D721Med (cell line): Measurements from ENCODE around the gene FHL2.

Source experiments
- DNase-seq: peaks from one replicate; pipeline ENCODE4 v3.0.0; 2011; ENCODE audit warnings: low spot score; ENCODE audit not compliant: insufficient read length
- FAIRE-seq: peaks from 2 replicates; lab custom pipeline; 2011; peaks lifted over from hg19 to GRCh38; lab: Jason Lieb, UNC
- CTCF ChIP-seq: IDR thresholded peaks from 2 replicates; pipeline ENCODE4 v1.5.1; 2012; ENCODE audit warnings: mild to moderate bottlenecking, control low read depth; ENCODE audit not compliant: insufficient read depth; ENCODE audit errors: missing control alignments

FHL2 gene

DNA sequence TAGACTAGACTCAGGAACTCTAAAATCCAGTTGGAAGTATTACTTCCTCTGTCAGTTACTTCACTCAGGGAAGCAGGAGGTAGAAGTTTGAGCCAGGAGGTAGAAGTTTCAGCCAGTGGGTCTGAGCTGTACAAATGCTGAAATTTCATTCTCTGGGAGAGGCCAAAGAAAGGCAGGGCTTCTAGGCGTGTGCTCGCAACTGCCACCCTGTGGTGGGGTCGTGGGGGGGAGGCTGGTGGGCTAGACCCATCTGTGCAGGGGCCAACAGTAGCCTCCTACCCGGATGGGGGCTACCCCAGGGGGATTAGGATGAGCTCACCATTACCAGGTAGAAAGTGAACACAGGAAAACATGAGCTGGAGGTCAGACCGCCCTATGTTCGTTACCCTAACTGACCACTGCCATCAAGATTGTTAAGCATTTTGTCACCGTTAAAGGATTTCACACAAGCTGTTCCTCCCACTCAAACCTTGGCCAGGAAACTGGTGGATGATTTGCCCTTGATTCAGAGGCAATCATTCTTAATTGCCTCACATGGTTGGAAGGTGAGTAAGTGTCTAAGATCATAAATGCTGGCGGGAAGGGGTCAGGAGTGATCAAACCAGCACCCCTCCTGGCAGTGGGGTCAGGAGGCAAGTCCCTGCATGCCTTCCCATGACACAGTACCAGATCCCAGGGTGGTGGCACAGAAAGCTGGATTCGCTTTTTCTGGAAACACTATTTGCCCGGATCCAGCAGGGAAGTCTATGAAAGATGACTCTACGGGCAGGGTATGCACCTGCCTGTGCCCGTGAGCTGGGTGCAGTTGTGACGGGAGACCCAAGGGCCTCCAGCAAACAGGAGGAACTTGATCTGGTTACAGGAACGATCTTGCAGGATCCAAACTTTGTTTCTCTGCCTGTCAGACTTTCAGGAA is 5.2 kb upstream of the FHL2 start:
- FAIRE-seq (no peak), DNase-seq (no peak)
- no peak for TF ChIP-seq CTCF

DNA sequence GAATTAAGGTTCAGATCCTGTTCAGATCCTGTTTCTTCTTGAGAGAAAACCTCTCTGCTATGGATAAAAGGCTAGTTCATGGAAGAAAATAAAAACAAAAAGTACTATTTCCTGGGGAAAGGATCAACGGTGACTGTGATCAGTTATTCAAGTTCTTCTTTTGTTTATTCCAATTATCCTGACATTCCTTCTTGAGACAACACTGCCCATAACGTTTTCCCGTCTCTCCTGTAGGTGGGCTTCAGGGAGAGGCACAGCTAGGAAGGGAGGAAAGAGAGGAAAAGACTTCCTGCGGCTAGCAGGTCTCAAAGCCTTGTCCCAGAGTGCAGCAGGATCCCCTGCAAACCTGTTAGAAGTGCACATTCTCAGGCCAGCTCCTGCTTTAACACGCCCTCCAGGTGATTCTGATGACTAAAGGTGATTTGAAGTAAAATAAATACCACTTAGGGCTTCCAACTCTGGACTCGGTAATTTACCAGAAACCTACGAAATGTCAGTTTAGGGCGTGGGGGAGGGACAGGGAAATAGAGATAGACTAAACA is 4.5 kb upstream of the FHL2 start:
- no peak for TF ChIP-seq CTCF
- FAIRE-seq (no peak), DNase-seq (no peak)

- TF ChIP-seq CTCF, result no peak
- DNase-seq, result no peak
- FAIRE-seq, result no peak
Observed at GRCh38 chr2:105402809-105403208, 4.0 kb upstream of the FHL2 start.

- no peak for TF ChIP-seq CTCF
- DNase-seq, result no peak
- no peak for FAIRE-seq
Observed at GRCh38 chr2:105401867-105402266, 3.0 kb upstream of the FHL2 start.

DNA sequence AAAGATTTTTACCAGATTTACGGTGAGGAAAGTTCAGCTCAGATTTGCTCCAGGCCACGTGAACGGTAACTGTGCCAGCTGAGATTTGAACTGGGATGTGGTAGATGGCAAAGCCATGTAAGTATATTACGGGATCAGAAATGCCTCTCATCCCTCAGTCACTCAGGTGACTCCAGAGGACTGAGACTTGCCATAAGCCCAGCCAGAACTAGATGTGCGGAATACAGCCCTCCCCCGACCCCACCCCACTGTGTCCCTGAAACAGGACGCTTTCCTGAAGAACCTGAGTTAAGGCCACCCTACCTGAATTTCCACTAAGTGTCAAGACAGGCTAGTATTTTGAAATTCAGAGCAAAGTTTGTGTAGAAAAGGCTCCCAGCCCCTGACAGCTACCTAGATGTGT is 1.3 kb upstream of the FHL2 start:
- DNase-seq (no peak), FAIRE-seq (no peak)
- no peak for TF ChIP-seq CTCF

DNA sequence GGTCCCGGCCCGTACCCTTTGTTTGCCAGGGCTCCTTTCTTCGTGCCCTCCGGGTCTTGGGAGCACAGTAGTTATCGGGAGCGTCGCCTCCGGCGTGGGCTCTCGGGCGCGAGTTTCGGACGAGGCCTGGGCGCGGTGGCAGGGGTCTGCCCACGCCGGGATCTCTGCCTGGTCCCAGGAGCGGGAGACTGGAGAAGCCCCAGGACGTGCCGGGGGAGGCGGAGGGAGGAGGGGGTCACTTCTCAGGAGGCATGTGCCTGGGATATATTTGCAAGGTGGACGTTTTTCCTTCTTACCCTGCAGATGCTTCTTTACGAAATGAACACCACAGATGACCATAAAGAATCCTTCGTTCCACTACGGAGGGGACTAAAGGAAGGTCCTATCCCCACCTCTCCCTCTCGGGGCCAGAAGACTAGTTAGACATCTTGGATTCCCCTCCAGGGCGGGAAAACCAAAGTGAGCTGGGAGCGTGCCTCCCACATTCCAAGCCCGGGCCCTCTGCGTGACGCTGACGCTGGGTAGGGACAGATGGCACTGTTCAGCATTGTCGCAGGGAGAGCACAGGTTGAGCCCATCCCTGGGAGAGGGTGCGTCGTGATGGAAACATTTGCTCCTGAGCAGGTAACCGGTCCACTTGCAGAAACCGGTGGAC is 483 bp upstream of the FHL2 start:
- no peak for DNase-seq
- no peak for TF ChIP-seq CTCF
- FAIRE-seq, result no peak
